IMR-90 (cell line): ENCODE data around the gene CRIM1. TPM values are rescaled to one million over a fixed set of nuclear protein-coding genes. Genes with fewer than 3 reads are reported as not detected.
A peak's percentile ranks its signal among the peaks of the same experiment; 100 is the strongest.

ENCODE experiments used
- ATAC-seq: fragments of 200-7000 bp; cut with Tn5 transposase; 2 replicates; pipeline ENCODE4 v1.9.1; 2020; ENCODE audit warnings: low read depth, mild to moderate bottlenecking, moderate library complexity
- BruUV-seq: library from RNA; stranded (reverse); fragments of 400-500 nt; replicated peaks from 2 replicates; lab custom pipeline; 2021; lab: Mats Ljungman, UMichigan
- CTCF ChIA-PET: fragments of 300-600 bp; formaldehyde crosslinking; extraction: SDS; loops from one replicate; lab custom pipeline; 2021; ENCODE audit warnings: antibody characterized with exemption; lab: Yijun Ruan, JAX
- POLR2A ChIA-PET: fragments of 300-600 bp; sonication (Branson Sonifier 250); formaldehyde crosslinking; loops from one replicate; lab custom pipeline; 2022; ENCODE audit warnings: antibody characterized with exemption; ENCODE audit not compliant: unreplicated experiment; lab: Charles Lee
- DNase-seq: peaks from one replicate; pipeline ENCODE4 v3.0.0; 2013
- H2AFZ ChIP-seq: replicated peaks from 2 replicates; pipeline ENCODE3; 2013; ENCODE audit warnings: low read length, mild to moderate bottlenecking; ENCODE audit not compliant: poor library complexity
- H2AK5ac ChIP-seq: 2 replicates; pipeline ENCODE4 v1.6.1; 2013; ENCODE audit warnings: low read depth, low read length, inconsistent platforms
- H2AK9ac ChIP-seq: replicated peaks from 2 replicates; pipeline ENCODE3; 2013; ENCODE audit warnings: mild to moderate bottlenecking, low read depth, low read length, moderate library complexity; ENCODE audit not compliant: poor library complexity
- H2BK120ac ChIP-seq: 2 replicates; pipeline ENCODE4 v1.6.1; 2013; ENCODE audit warnings: low read depth, low read length, inconsistent platforms
- H2BK15ac ChIP-seq: 3 replicates; pipeline ENCODE4 v1.6.1; 2013; ENCODE audit warnings: low read depth, low read length, inconsistent platforms
- H2BK20ac ChIP-seq: 2 replicates; pipeline ENCODE4 v1.6.1; 2013; ENCODE audit warnings: low read depth, mild to moderate bottlenecking, inconsistent platforms, low read length, moderate library complexity
- H2BK5ac ChIP-seq: 2 replicates; pipeline ENCODE4 v1.6.1; 2013; ENCODE audit warnings: mild to moderate bottlenecking, low read depth, low read length, inconsistent platforms; ENCODE audit not compliant: poor library complexity, severe bottlenecking
- H3K14ac ChIP-seq: replicated peaks from 2 replicates; pipeline ENCODE4 v1.6.1; 2013; ENCODE audit warnings: low read depth, low read length, inconsistent platforms
- H3K18ac ChIP-seq: 2 replicates; pipeline ENCODE4 v1.6.1; 2013; ENCODE audit warnings: low read depth, low read length, control low read depth
- H3K23ac ChIP-seq: 2 replicates; pipeline ENCODE4 v1.6.1; 2013; ENCODE audit warnings: low read depth, low read length, inconsistent platforms
- H3K27ac ChIP-seq: 2 replicates; pipeline ENCODE4 v1.5.1; 2013; ENCODE audit warnings: mild to moderate bottlenecking, control low read depth, low read length; ENCODE audit not compliant: insufficient read depth
- H3K27me3 ChIP-seq: 2 replicates; pipeline ENCODE4 v1.6.1; 2013; ENCODE audit warnings: low read length; ENCODE audit not compliant: control insufficient read depth, insufficient read depth
- H3K36me3 ChIP-seq: 2 replicates; pipeline ENCODE4 v1.6.1; 2013; ENCODE audit warnings: low read length, mixed read lengths; ENCODE audit not compliant: control insufficient read depth, insufficient read depth
- H3K4ac ChIP-seq: 2 replicates; pipeline ENCODE4 v1.6.1; 2013; ENCODE audit warnings: low read depth, low read length, inconsistent platforms
- H3K4me1 ChIP-seq: 2 replicates; pipeline ENCODE4 v1.6.1; 2013; ENCODE audit warnings: low read length, mixed read lengths; ENCODE audit not compliant: control insufficient read depth, insufficient read depth
- H3K4me2 ChIP-seq: 2 replicates; pipeline ENCODE4 v1.6.1; 2013; ENCODE audit warnings: low read depth, mild to moderate bottlenecking, control low read depth, low read length, moderate library complexity
- H3K4me3 ChIP-seq: 2 replicates; pipeline ENCODE4 v1.5.1; 2013; ENCODE audit warnings: low read depth, mild to moderate bottlenecking, control low read depth, low read length, moderate library complexity; ENCODE audit not compliant: insufficient read depth
- H3K56ac ChIP-seq: 2 replicates; pipeline ENCODE4 v1.6.1; 2013; ENCODE audit warnings: low read length, inconsistent platforms; ENCODE audit not compliant: insufficient read depth; ENCODE audit errors: extremely low read depth
- H3K79me1 ChIP-seq, 2 experiments: 2 replicates each; pipeline ENCODE4 v1.6.1; 2013; ENCODE audit warnings: low read length in 2 of 2, inconsistent platforms in 1 of 2, low read depth in 1 of 2
- H3K9ac ChIP-seq: 2 replicates; pipeline ENCODE4 v1.6.1; 2013; ENCODE audit warnings: low read depth, low read length, control low read depth
- H3K9me1 ChIP-seq: 2 replicates; pipeline ENCODE4 v1.6.1; 2013; ENCODE audit warnings: low read length, inconsistent platforms; ENCODE audit not compliant: insufficient read depth
- H3K9me3 ChIP-seq: 2 replicates; pipeline ENCODE4 v1.6.1; 2013; ENCODE audit warnings: low read length; ENCODE audit not compliant: control insufficient read depth, insufficient read depth
- H4K20me1 ChIP-seq: 2 replicates; pipeline ENCODE4 v1.6.1; 2013; ENCODE audit warnings: low read length, inconsistent platforms; ENCODE audit not compliant: insufficient read depth
- H4K5ac ChIP-seq: 2 replicates; pipeline ENCODE4 v1.6.1; 2013; ENCODE audit warnings: mild to moderate bottlenecking, low read depth, low read length, control low read depth
- H4K8ac ChIP-seq, 2 experiments: 2 replicates each; pipeline ENCODE4 v1.6.1; 2013; ENCODE audit warnings: low read depth in 2 of 2, low read length in 2 of 2, control low read depth in 1 of 2, inconsistent platforms in 1 of 2
- H4K91ac ChIP-seq: 2 replicates; pipeline ENCODE4 v1.6.1; 2013; ENCODE audit warnings: low read depth, low read length, inconsistent platforms; ENCODE audit not compliant: insufficient read depth
- BHLHE40 ChIP-seq: fragments of 150-350 bp; IDR thresholded peaks from 2 replicates; pipeline ENCODE4 v1.6.1; 2016; ENCODE audit warnings: mild to moderate bottlenecking, low read depth, low read length
- MXI1 ChIP-seq: IDR thresholded peaks from 2 replicates; pipeline ENCODE4 v1.6.1; 2012; ENCODE audit warnings: low read depth, mild to moderate bottlenecking, low read length, moderate library complexity, borderline replicate concordance
- POLR2A ChIP-seq: IDR thresholded peaks from 2 replicates; pipeline ENCODE4 v1.6.1; 2012; ENCODE audit warnings: mild to moderate bottlenecking, low read depth, low read length
- SMC3 ChIP-seq: fragments of 150-350 bp; IDR thresholded peaks from 2 replicates; pipeline ENCODE4 v1.6.1; 2016; ENCODE audit warnings: low read depth, mild to moderate bottlenecking, antibody characterized with exemption, low read length, moderate library complexity
- WGBS, 2 experiments: methylation state at CpG; one replicate each; pipeline versions ENCODE4 v1.1.5 to v1.1.7; 2013; ENCODE audit warnings: missing lambda C conversion rate in 2 of 2; ENCODE audit not compliant: insufficient read length in 1 of 2; ENCODE audit errors: extremely low coverage in 2 of 2; 5-methylcytosine and 5-hydroxymethylcytosine counted together
- dilution Hi-C: fragments of 300-500 bp; cut with HindIII; formaldehyde crosslinking; loops from one replicate; pipeline ENCODE4 v1.14.3; 2018; ENCODE audit warnings: low sequenced_read_pairs; ENCODE audit not compliant: unreplicated experiment
- in situ Hi-C: fragments of 300-500 bp; cut with MboI; formaldehyde crosslinking; loops from 3 replicates; pipeline ENCODE4 v1.14.3; 2019; ENCODE audit warnings: low sequenced_read_pairs, inconsistent platforms, mixed read lengths
- intact Hi-C: fragments of 100-400 bp; cut with micrococcal nuclease; formaldehyde crosslinking; loops from 2 replicates; pipeline ENCODE4 v1.10.0; 2022
- polyA plus RNA-seq, 3 experiments: library from polyadenylated mRNA; depleted of rRNA; stranded (reverse); fragments of >200 nt; gene quantifications; 2 replicates each; pipeline ENCODE4 v1.2.3, GENCODE V29; 2012; ENCODE audit warnings: low replicate concordance in 1 of 3
- total RNA-seq: library from RNA; depleted of rRNA; stranded (reverse); fragments of >200 nt; gene quantifications from 2 replicates; pipeline ENCODE4 v1.2.3, GENCODE V29; 2012

CRIM1 gene
- total and polyA plus RNA-seq, 2 of the 4 experiments (the other 2 are of a cell fraction), result 285 to 490 TPM

DNA sequence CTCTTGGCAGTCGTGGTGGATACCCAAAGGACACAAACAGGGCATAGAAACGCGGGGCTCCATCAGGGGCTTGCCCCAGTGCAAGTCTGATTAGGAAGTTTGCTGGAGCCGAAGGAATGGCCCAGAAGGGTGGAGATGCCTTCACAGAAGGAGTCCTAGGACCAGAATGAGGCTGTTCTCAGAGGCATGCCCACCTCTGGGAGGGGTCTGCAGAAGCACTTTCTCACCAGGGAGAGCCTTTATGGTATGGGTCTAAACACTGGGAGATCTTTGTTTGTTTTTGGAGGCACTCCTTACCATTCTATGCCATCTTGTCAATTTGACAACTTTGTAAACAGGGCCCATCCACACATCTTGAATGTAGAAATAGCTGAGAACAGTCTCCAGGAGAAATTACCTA is 75.0 kb downstream of the CRIM1 start:
- Histone ChIP-seq H3K14ac (no peak overlapping the region), H4K91ac (no peak overlapping the region), H2AK9ac (no peak overlapping the region), H4K20me1 (peaks cover 90% of the 10 kb centered on the region), H2AK5ac (no peak overlapping the region), H4K5ac (no peak overlapping the region; the same call in 1 of the 2 replicates), H2AFZ (no peak overlapping the region), H3K9me1 (peaks cover 34% of the 10 kb centered on the region), H2BK5ac (no peak overlapping the region), H4K8ac (no peak overlapping the region), H3K9me3 (no peaks in the 10 kb centered on the region), H3K27ac (no peak overlapping the region), H3K4me2 (no peak overlapping the region), H2BK120ac (no peak overlapping the region), H3K4me1 (peaks cover 35% of the 10 kb centered on the region), H3K27me3 (no peaks in the 10 kb centered on the region), H2BK20ac (no peak overlapping the region), H3K36me3 (peaks cover 11% of the 10 kb centered on the region; the same call in 1 of the 2 replicates), H3K4me3 (no peak overlapping the region), H3K79me1 (peaks cover 15 to 67% of the 10 kb centered on the region in 2 experiments), H3K56ac (no peak overlapping the region), H3K4ac (peak overlapping the region; percentile 0; the same call in 1 of the 2 replicates), H3K23ac (peak overlapping the region; percentile 32; the same call in 1 of the 2 replicates), H3K9ac (no peak overlapping the region), H3K18ac (no peak overlapping the region), H2BK15ac (no peak overlapping the region)
- ATAC-seq (no peak), DNase-seq (no peak)
- in situ Hi-C loops, result no loop called here
- ChIA-PET CTCF (no interaction called here), POLR2A (no interaction called here)
- intact Hi-C loops, result no loop called here
- WGBS, 2 experiments, result 20% methylated on average over 2 of the region's 4 CpGs; no CpG with 5 or more reads in 1 of the 2 experiments
- no peak for TF ChIP-seq MXI1
- no peak for TF ChIP-seq POLR2A
- no peak for TF ChIP-seq SMC3
- no peak for TF ChIP-seq BHLHE40
- BruUV-seq, result no TSS peak
- dilution Hi-C loops, result no loop called here
